ENCODE data around the gene ZSWIM6.

ZSWIM6 gene

DNA sequence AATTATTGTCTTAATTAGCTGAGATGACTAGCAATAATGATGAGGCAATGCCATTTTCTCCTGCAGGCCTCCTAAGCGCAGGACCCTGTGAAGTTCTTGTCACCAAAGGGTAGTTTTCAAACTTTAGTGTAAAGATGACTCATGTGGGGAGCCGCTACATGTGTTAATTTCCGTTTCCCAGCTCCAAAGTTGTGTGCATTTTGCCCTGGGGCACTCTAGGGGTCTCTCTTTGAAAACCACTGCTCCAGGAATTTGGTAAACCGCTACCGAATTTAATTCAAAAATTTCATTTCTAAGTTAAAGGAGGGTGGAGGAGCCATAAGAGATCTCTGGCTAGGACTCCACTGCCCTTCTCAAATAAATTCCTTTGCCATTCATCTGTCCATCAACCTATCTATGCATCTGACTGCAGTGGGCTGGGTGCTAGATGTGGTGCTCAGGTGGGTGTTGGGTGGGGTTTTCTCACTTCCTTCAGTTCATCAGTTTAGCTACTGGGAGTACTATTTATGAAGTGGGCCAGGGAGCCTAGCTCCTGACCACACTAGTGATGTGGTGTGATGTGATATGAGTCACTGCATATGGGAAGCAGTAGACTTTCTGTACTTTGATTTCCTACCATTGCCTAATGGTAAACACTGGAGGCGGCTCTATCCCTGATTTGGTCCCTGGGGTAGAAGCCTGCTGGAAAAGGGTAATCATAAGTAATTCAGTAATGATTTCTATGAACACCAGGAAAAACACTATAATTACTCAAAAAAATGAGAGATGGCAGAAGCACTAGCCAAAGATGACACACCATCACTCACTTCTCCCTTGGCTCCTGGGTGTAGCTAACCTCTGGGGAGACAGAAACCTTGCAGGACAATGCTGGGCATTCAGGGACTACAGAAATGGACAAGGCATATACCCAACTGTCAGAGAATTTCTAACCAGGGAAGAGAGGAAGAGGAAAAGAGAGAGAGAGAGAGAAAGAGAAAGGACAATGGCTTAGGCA lies 4.0 kb upstream of the ZSWIM6 start:
- Histone ChIP-seq H3K27ac (peak overlapping the region in 8 of 11 experiments; percentile 32 to 95 (median 93); a peak in 11 of 22 replicates), H3K9ac (peak overlapping the region in 1 of 11 experiments; percentile 22; a peak in 1 of 22 replicates), H3K4me2 (peak overlapping the region; percentile 32 to 97 (median 92); a peak in 21 of 22 replicates), H3K9me3 (replicated peaks in 1 of 11) (no peaks in the 10 kb centered on the region), H3K4me1 (peaks cover 28 to 63% (median 35%) of the 10 kb centered on the region in 10 experiments), H3K36me3 (no peaks in the 10 kb centered on the region), H3K27me3 (no peaks in the 10 kb centered on the region), H3K4me3 (no peak overlapping the region), H4K20me1 (peaks cover 3 to 9% (median 6%) of the 10 kb centered on the region in 11 experiments; a peak in 15 of 22 replicates)
- no peak for TF ChIP-seq Cebpa-rat (IDR thresholded peaks at IDR 0.05)

GRCh38 chr5:61328791-61329549 lies 3.1 kb upstream of the ZSWIM6 start:
- peaks cover 28 to 54% (median 32%) of the 10 kb centered on the region in 10 experiments for H3K4me1 ChIP-seq
- no peaks in the 10 kb centered on the region for H3K27me3 ChIP-seq
- H3K4me3 ChIP-seq: peak overlapping the region in 8 of 10 experiments; percentile 72 to 89 (median 83); a peak in 11 of 20 replicates
- H4K20me1 ChIP-seq: peaks cover 12 to 18% (median 16%) of the 10 kb centered on the region in 11 experiments
- no peak for TF ChIP-seq Cebpa-rat (IDR thresholded peaks at IDR 0.05)
- no peaks in the 10 kb centered on the region for H3K9me3 ChIP-seq (replicated peaks in 1 of 11)
- peak overlapping the region; percentile 82 to 97 (median 92) for H3K4me2 ChIP-seq
- H3K36me3 ChIP-seq: no peaks in the 10 kb centered on the region
- peak overlapping the region in 10 of 11 experiments; percentile 85 to 95 (median 93); a peak in 19 of 22 replicates for H3K27ac ChIP-seq
- peak overlapping the region in 8 of 11 experiments; percentile 88 to 96 (median 91); a peak in 12 of 22 replicates for H3K9ac ChIP-seq

GRCh38 chr5:61329550-61330128 lies 2.4 kb upstream of the ZSWIM6 start:
- Histone ChIP-seq H3K27ac (peak overlapping the region; percentile 85 to 95 (median 93)), H3K4me2 (peak overlapping the region; percentile 82 to 97 (median 92)), H3K27me3 (no peaks in the 10 kb centered on the region), H3K4me3 (peak overlapping the region; percentile 72 to 89 (median 84)), H3K4me1 (peaks cover 34 to 48% (median 38%) of the 10 kb centered on the region in 10 experiments), H3K9me3 (replicated peaks in 1 of 11) (no peaks in the 10 kb centered on the region), H4K20me1 (peaks cover 19 to 25% (median 22%) of the 10 kb centered on the region in 11 experiments), H3K9ac (peak overlapping the region; percentile 88 to 98 (median 92)), H3K36me3 (no peaks in the 10 kb centered on the region)
- no peak for TF ChIP-seq Cebpa-rat (IDR thresholded peaks at IDR 0.05)

GRCh38 chr5:61330341-61330844 lies 1.7 kb upstream of the ZSWIM6 start:
- peak overlapping the region; percentile 85 to 95 (median 93) for H3K27ac ChIP-seq
- H3K27me3 ChIP-seq: no peaks in the 10 kb centered on the region
- no peak for TF ChIP-seq Cebpa-rat (IDR thresholded peaks at IDR 0.05)

GRCh38 chr5:61330845-61331406 lies 1.1 kb upstream of the ZSWIM6 start:
- H3K4me2 ChIP-seq: peak overlapping the region; percentile 82 to 97 (median 92)
- H3K36me3 ChIP-seq: peaks cover 0 to 7% (median 0%) of the 10 kb centered on the region in 11 experiments; a peak in 7 of 22 replicates
- no peak for TF ChIP-seq Cebpa-rat (IDR thresholded peaks at IDR 0.05)
- H3K9me3 ChIP-seq (replicated peaks in 1 of 11): peaks cover 0 to 1% (median 0%) of the 10 kb centered on the region in 11 experiments; a peak in 1 of 22 replicates
- no peaks in the 10 kb centered on the region for H3K27me3 ChIP-seq
- peak overlapping the region; percentile 88 to 98 (median 92) for H3K9ac ChIP-seq
- H4K20me1 ChIP-seq: peaks cover 30 to 38% (median 35%) of the 10 kb centered on the region in 11 experiments
- peak overlapping the region; percentile 85 to 95 (median 93) for H3K27ac ChIP-seq
- H3K4me3 ChIP-seq: peak overlapping the region; percentile 72 to 89 (median 84)
- H3K4me1 ChIP-seq: peaks cover 43 to 57% (median 47%) of the 10 kb centered on the region in 10 experiments

More at GRCh38 chr5:61330341-61330844, 1.7 kb upstream of the ZSWIM6 start:
- peaks cover 26 to 32% (median 30%) of the 10 kb centered on the region in 11 experiments for H4K20me1 ChIP-seq
- H3K4me2 ChIP-seq: peak overlapping the region; percentile 82 to 97 (median 92)
- peak overlapping the region; percentile 88 to 98 (median 92) for H3K9ac ChIP-seq
- no peaks in the 10 kb centered on the region for H3K9me3 ChIP-seq (replicated peaks in 1 of 11)
- peaks cover 0 to 5% (median 0%) of the 10 kb centered on the region in 11 experiments; a peak in 3 of 22 replicates for H3K36me3 ChIP-seq
- peaks cover 41 to 53% (median 45%) of the 10 kb centered on the region in 10 experiments for H3K4me1 ChIP-seq
- H3K4me3 ChIP-seq: peak overlapping the region; percentile 72 to 89 (median 84)

DNA sequence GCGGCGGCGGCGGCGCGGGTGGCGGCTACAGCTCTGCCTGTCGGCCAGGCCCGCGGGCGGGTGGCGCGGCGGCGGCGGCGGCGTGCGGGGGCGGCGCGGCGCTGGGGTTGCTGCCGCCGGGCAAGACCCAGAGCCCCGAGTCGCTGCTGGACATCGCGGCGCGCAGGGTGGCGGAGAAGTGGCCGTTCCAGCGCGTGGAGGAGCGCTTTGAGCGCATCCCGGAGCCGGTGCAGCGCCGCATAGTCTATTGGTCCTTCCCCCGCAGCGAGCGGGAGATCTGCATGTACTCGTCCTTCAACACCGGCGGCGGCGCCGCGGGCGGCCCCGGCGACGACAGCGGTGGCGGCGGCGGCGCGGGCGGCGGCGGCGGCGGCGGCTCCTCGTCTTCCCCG lies 296 bp downstream of the ZSWIM6 start:
- Histone ChIP-seq H3K4me3 (peak overlapping the region; percentile 75 to 99 (median 92)), H3K27ac (peak overlapping the region; percentile 89 to 98 (median 93)), H3K27me3 (no peaks in the 10 kb centered on the region), H3K9ac (peak overlapping the region; percentile 94 to 99 (median 97)), H3K36me3 (peaks cover 11 to 21% (median 14%) of the 10 kb centered on the region in 11 experiments), H4K20me1 (peaks cover 42 to 52% (median 49%) of the 10 kb centered on the region in 11 experiments), H3K4me1 (peaks cover 41 to 52% (median 47%) of the 10 kb centered on the region in 10 experiments), H3K4me2 (peak overlapping the region in 8 of 11 experiments; percentile 7 to 88 (median 42); a peak in 11 of 22 replicates), H3K9me3 (replicated peaks in 1 of 11) (peaks cover 7 to 15% (median 11%) of the 10 kb centered on the region in 11 experiments; a peak in 19 of 22 replicates)
- TF ChIP-seq Cebpa-rat (IDR thresholded peaks at IDR 0.05): no peak

DNA sequence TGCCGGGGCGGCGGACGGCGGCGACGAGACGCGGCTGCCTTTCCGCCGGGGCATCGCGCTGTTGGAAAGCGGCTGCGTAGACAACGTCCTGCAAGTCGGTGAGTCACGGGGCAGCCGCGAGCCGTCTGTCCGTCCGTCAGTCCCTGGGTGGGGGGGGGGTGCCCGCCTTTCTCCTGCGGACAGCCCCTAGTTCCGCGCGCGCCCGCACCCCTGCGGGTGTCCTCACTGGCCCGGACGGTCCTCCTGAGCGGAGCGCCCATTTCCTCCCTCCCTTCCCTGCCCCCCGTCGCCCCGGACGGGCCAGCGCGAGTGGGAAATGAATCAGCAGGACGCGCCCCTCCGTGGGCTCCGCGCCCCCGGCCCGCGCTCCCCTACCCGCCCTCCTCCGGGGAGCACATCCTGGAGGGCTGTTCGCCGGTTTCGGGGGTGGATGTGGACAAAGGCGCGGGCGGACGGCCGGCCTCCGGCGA lies 828 bp downstream of the ZSWIM6 start:
- Histone ChIP-seq H3K4me1 (peaks cover 35 to 49% (median 42%) of the 10 kb centered on the region in 10 experiments), H3K9ac (peak overlapping the region; percentile 94 to 99 (median 97)), H4K20me1 (peaks cover 42 to 57% (median 55%) of the 10 kb centered on the region in 11 experiments), H3K36me3 (peaks cover 11 to 26% (median 14%) of the 10 kb centered on the region in 11 experiments), H3K27ac (peak overlapping the region; percentile 89 to 98 (median 93)), H3K4me3 (peak overlapping the region; percentile 75 to 99 (median 92)), H3K4me2 (peak overlapping the region in 8 of 11 experiments; percentile 39 to 93 (median 88); a peak in 10 of 22 replicates), H3K9me3 (replicated peaks in 1 of 11) (peaks cover 7 to 16% (median 12%) of the 10 kb centered on the region in 11 experiments; a peak in 19 of 22 replicates), H3K27me3 (no peaks in the 10 kb centered on the region)
- no peak for TF ChIP-seq Cebpa-rat (IDR thresholded peaks at IDR 0.05)
